CD4-positive, alpha-beta T cell treated with Interleukin-6 at 100 ng/mL for 8 hours (primary cell): ENCODE measurements around the gene ABLIM1.
A peak's percentile ranks its signal among the peaks of the same experiment; 100 is the strongest.

Experiments used
- DNase-seq: peaks from one replicate; pipeline ENCODE4 v3.0.0-alpha.2; 2020; ENCODE audit warnings: mixed read lengths, low spot score

ABLIM1 gene

DNA sequence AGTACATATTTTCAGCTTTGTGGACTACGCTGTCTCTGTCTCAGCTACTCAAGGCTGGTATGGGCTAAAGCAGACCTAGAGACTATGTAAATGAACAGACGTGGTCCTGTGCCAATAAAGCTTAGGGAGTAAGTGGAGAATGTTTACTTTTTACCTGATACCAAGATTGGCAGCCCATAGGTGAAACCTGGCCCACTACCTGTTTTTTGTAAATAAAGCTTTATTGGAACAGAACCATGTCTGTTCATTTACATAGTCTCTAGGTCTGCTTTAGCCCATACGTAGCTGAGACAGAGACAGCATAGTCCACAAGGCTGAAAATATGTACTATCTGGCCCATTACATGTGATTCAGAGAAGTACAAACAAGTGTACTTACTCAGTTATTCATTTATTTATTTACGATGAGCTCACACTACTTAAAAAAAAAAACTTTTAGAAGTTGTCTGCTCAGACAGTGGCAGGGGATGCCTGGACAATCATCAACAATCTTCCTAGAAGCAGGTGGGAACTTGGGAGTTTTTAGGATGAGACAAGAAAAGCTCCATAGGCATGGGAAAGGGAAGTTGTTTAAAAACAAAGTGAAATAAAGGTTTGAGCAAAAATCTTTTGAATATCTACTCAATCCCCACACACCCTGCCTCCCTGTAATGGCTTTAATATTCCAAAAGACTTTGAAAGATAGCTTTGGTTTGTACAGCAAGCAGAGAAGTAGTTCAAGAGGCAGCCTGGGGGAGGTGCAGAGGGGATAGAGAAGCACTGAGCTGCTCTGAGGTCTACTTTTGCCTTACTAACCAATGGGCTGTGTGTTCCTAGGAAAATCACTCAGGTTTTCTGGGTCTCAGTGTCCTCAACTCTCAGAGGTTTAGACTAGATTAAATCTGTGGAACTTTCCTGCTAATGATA lies 139.4 kb downstream of the ABLIM1 start:
- DNase-seq = no peak

DNA sequence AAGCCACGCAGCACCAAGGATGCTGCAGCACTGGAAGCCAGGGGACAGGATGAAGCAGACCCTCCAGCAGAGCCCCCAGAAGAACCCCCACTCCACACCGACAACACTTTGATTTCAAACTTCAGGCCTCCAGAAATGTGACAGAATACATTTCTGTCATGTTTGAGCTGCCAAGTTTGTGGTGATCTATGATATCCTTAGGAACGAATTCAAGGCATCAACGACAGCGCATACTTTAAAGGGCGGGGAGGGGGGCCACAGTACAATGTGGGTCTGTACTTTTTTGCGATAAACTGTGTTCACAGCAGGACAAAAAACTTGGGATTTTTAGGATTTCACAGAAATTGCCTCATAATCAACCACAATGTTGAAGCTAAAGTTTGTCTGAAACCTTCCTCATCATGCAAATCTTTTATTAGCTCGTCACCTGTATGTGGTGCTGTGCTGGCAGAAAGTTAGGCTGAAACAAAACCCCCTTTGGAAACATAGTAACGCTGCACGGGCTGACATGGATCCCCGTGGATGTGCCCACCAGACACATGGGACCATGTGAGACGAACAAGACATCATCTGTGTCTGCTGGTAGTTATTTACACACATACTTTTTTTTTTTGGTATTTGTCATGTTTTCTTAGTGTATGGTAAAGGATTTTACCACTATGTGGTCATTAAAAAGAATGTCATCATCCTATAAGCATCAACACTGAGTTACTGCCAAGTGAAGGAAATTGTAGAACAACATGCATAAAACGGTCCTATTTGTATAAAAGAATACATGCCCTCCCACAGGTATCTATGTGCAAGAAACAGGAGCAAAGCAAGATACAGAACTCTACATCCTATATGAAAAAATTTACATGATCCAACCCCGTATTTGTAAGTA lies 140.5 kb downstream of the ABLIM1 start:
- DNase-seq = no peak

DNA sequence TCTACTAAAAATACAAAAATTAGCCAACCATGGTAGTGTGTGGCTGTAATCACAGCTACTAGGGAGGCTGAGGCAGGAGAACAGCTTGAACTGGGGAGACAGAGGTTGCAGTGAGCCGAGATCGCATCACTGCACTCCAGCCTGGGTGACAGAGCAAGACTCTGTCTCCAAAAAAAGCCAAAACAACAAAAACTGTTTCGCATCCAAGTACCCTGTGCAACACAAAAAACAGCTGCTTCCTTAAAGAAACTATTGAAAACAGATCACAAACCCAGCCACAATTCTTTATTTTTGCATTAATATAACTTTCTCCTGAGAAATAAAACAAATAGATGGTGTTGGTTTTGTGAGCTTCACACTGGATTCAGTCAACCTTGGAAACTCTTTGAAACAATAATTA lies 141.7 kb downstream of the ABLIM1 start:
- DNase-seq = no peak

DNA sequence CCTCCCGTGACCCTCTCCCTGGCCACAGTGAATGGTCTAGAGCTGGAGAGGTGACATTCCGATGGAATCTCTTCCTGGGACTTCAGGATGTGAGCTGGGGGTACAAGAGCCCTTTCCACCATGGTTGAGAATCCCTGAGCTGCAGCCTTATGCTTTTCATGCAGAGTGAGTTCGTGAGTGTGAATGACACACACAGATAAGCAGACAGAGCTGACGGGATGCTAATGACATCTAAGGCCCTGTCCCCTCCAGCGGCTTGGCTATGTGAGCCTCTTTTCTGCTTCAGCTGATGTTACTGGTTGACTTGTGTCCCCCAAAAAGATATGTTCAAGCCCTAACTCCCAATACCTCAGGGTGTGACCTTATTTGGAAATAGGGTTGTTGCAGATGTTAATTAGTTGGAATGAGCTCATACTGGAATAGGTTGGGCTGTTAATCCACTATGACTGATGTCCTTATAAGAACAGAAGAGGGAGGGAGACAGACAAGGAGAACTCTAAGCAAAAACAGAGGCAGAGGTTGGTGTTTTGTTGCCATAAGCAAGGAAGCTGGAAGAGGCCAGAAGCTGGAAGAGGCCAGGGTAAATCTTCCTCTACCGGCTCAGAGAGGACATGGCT lies 142.7 kb downstream of the ABLIM1 start:
- DNase-seq = no peak

DNA sequence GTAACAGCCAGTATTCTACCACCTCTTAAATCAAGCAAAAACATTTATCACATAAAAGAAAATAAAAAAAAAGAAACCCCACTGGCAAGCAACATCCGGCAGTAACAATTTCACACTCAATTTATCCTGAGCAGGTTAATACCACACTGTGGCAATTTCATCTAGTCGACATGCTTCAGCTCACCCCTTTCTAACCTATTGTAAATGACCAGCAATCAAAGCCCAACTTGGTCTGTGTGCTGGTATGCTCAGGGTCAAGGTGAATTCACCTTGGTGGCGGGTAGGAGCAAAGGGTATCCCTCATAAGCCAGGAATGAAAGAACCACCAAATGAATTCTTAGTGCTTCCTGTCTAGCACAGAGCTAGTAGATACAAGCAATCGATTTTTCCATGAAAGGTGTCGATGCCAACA lies 144.7 kb downstream of the ABLIM1 start:
- no peak for DNase-seq

DNA sequence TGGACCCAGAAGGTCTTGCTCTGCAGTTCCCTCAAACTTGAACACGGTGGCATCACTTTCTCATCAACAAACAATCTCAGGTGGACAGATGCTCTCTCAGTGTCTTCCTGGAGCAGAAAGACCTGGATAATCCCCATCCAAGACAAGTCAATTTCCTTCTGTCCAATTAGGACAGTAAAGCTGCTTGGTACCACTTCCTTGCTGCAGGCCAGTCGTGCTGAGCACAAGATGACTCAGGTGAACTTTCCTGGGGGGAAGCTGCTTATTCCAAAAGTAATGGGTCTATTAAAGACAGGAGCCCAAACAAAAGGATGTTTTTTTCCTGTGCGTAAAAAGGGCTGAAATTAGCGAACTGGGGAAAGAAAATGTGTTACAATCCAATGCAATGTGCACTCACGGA lies 146.2 kb downstream of the ABLIM1 start:
- no peak for DNase-seq

DNA sequence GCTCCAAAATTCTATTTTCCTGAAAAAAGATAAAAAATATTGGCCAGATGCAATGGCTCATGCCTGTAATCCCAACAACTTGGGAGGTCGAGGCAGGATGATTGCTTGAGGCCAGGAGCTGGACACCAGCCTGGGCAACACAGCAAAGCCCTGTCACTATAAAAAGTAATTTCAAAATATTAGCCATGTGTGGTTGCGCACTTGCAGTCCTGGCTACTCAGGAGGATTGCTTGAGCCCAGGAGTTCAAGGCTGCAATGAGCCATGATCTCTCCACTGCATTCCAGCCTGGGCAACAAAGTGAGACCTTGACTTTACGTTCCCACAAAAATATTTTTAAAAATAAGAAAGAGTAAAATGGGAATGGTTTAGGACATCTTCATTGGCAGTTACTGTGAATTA lies 149.7 kb downstream of the ABLIM1 start:
- DNase-seq = no peak

DNA sequence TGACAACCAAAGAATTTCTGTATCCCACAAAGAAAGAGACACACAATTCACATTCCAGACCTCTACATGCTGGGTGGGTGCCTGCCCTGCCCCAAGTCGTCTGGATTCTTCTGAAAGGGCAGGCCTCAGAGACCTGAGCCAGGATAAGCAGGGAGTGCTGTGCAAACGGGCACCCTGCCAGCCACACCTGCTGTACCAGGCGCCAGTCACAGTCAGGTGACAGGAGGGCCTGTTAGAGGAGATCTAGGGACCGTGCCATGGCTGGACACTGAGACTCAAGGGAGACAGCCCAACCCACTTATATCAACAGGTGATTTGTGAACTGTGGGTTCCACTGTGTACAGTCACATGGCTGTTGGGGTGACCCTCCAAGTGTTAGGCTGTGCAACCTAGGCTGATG lies 150.6 kb downstream of the ABLIM1 start:
- no peak for DNase-seq

DNA sequence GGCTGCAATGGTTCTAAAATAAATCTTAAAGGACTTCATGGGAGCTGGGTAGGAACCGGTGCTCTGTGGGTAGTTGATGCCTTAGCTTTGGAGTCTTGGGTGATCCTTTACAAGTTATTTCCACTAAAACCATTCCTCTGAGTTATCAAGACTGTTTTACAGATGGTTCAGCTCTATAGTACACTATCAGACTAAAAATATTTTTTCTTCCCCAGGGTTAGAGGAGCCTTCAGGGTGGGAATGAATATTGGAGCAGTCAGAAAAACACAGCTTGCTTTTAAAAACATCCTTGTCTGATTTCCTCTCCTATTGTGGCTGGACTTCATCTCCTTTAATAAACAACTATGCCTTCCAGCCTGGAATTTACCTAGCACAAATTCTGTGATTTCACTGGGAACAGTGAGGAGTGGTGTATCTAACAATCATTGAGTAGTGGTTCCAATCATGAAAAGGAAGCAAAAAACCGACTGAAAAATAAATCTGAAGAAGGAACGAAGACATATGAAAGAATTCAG lies 151.1 kb downstream of the ABLIM1 start:
- no peak for DNase-seq

DNA sequence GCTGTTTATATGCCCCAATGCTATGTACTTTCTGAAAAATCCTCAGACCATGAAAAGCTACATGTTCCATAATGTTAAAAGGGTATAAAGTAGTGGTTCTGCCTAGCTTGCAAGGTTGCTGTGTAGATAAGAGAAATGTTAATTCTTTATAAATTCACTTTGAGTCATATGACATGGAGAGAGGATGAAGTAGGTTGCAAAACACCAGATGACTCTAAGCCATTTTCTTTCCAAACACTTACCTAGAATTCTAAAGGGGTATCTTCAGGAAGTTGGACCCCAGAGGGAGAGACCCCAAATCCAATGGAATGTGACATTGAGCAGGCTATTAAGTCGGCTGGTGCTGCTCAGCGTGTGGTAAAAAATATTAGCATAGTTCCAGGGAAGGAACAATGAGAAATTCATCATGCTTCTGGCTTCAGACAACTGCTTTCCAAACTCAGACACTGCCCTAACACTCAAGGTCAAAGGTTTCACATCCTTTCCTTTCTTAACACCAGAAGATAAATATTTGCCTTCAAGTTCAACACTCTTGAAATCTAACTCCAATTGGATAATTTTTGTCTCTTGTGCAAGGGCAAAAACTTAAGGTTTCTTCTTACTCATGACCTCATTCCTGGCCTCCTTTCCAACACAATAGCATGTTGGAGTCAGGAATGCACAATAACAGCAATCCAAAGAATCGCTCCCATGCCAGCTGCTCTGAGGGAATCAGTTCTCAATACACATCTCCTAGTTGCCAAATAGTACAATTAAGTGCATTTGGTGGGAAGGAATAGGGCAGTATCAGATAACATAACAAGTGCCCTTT lies 153.1 kb downstream of the ABLIM1 start:
- no peak for DNase-seq

DNA sequence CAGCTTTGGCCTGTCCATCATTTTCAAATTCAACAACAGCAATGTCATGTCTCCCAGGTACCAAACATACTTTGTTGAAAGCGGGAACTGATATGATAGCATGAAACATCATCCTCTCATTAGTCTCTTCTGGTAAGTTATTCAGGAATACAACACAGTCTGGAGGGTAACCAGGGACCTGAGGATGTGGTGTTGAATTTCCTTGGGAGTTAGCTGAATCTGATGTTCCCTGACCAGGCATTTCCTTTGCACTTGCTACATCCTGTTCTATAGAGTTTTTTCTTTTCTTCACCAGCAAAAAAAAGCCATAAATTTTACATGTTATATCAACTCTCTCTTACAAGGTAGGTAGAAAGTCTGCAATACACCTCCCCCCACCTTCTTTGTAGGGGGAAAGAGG lies 156.0 kb downstream of the ABLIM1 start:
- no peak for DNase-seq

DNA sequence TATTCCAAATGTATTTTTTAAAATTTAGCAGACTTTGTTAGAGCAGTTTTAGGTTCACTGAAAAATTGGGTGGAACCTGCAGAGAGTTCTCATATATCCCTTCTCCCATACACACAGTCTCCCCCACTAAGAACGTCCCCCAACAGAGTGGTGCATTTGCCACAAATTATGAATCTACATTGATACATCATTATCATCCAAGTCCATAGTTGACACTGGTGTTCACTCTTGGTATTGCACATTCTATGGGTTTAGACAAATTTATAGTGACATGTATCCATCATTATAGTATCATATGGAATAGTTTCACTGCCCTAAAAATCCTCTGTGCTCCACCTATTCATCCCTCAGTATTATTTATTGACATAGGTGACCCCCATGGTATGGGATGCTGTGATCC lies 156.4 kb downstream of the ABLIM1 start:
- DNase-seq = no peak

DNA sequence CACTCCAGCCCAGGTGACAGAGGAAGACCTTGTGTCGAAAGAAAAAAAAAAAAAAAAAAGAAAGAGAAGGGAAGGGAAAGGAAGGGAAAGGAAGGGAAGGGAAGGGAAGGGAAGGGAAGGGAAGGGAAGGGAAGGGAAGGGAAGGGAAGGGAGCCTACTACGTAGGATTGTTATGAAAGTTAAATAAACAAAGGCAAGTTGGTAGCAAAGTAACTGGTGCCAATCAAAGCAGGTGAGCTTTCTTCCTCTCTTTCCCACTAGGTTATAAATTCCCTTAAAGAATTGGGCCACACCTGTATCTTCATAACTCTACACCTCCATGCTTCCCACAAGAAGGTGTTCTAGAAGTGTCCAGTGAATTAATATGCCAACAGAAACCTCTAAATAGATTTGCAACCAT lies 157.4 kb downstream of the ABLIM1 start:
- no peak for DNase-seq

DNA sequence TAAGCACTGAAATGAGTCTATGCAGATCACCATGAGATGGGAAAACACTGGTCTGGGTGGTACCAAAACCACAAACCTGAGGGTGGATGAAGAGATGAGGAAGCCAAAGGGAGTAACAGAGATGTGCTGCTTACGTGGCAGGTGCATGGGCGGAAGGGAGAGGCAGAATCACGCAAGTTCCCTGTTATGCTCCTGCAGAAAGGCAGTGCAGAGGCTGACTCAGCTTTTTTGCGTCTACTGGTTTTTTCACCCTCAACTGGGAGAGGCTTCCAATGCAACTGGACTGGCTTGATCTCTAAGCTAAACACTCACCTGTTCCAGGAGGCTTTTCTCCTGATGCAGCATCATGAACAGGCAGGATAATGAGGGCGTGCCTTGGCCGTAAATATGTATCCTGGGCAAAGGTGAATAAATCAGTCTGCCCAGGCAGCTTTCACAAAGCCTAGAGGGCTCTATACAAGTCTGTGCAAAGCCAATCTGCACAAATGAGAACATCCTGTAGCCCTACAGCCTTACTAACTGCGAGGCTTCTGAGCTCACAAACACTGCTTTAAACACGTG lies 158.4 kb downstream of the ABLIM1 start:
- peak; percentile 45 for DNase-seq

DNA sequence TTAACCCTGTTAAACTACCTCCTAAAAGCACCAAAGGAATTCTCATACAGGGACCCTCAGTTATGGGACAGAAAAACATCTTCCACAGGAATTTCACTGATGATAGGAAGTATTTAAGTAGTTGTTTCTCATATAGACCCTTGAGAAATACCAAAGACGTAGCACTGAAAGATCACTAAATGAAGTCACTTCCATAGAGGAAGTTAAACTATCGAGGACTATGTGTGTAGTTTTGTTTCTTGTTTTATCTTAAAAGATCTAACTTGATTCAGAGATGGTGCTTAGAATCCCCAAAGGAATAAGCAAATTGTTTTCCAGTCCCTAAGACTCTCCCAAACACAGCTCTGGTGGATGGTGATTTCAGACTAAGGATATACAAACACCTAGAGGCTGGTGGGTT lies 159.0 kb downstream of the ABLIM1 start:
- no peak for DNase-seq

DNA sequence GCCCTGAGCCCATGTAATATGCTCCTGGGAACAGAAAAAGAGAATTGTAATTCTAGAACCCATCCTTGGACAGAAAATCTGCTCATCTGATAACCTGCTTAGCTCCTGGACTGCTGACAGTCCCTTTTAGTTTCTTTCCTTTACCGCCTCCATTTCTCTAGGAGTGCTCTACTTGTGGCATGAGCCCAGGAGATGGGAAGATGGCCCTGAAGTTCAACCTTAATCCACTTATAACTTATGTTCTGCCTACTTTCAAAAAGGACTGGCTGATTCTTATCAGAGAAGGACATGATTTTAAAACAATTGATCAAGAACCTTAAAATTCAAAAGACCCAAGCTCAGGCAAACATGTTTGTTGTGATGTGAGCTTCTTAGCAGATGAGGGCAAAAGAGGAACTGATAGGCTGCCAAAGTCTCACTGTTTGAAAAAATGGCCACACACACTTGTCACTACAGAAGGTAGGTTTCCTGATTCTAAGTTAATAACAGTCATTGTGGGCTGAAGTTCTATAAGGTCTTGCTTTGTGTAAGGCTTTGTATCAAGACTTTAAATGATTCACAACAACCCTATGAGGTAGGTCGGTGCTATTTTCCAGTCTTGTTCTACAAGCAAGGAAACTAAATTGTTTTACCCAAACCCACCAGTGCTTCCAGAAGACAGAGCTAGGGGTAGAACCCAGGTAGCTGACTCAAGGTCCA lies 159.5 kb downstream of the ABLIM1 start:
- no peak for DNase-seq

DNA sequence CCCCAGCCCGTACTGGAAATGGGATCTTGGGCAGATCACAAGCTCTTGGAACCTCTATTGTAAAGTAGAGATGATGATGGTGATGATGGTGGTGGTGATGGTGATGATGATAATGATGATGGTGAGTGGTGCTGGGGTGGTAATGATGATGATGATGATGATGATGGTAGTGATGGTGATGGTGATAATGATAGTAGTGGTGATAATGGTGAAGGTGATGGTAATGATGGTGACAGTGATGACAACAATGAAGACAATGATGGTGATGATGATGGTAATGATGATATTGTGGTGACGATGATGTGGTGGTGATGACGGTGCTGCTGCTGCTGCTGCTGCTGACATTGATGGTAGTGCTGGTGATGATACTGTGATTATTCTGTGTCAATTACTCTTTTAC lies 162.8 kb downstream of the ABLIM1 start:
- no peak for DNase-seq

DNA sequence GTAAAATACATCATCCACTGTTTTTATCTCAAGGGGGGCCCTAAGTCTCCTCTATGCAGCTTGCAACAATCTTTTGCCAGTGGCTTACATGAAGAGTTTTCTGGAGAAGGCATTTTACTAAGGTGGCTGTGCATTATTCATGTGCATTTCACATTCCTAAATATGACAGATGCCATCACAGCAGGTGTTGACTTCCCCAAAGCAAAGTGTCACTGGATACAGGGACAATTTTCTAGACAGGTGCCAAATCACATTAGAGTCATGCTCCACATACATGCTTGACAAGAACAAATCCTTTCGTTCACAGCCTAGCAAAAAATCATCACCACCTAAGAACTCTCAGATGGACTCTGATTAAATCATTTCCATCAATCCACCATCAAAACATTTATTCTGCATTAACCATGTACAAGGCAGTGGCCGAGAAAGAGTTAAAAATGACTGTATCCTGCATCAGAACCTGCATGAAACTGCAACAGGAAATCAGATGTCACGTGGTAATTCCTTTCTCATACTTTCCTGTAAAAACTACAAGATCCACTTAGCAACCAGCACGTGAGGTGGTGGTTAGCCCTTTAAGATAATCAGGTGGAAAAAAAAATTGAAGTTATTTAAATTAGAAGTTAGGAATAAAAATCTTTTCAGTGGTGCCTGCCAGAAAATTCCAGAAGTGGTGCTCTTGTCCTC lies 165.6 kb downstream of the ABLIM1 start:
- peak; percentile 51 for DNase-seq

DNA sequence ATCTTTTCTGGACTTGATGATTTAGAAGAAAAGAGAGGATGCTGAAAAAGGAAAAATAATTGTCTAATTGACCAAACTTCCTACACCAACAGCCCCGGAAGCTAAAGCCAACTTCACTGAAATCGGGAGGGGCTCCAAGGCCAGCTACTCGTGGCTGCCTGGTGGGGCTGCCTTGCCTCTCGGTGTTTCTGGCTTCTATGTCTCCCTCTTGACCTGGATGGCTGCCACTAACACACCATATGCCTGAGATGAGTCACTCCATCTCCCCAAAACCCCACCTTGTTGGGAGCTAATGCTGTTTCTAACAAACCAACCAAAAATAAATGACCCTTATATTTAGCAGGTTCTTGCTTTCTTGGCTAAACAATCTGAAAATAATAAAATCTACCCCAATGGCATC lies 166.1 kb downstream of the ABLIM1 start:
- DNase-seq = no peak

DNA sequence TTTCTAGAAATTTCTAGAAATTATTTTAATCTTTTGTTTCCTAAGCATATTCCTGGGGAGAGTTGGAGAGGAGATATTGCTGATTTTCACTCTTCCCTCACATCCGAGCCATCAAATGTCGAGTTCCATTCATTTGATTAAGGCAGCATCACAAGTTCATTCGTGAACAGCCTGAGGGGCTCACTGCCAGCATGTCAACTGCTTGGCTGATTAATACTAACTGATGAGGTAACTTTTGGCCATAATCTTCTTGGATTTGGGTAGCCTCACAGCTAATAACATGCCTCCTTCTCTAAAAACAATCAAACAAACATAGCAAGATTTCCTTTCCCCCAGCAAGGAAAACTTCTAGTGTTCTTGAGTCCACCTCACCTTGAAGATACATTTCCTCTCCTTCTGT lies 166.7 kb downstream of the ABLIM1 start:
- no peak for DNase-seq
